ENCODE results near the gene LLCFC1.

Gene LLCFC1

GRCh38 chr7:142939226-142939910 lies at the start of gene LLCFC1:
LLCFC1 (plus strand) TSS chr7:142939484; CDS start chr7:142939622, 138 bp downstream.
- DNase-seq, result no peak

- DNase-seq, result no peak
Observed at GRCh38 chr7:142889816-142890215, 49.5 kb upstream of the LLCFC1 start.

- DNase-seq, result no peak
Observed at GRCh38 chr7:142890874-142891485, 48.3 kb upstream of the LLCFC1 start.

GRCh38 chr7:142891490-142892082 lies 47.7 kb upstream of the LLCFC1 start:
- no peak for DNase-seq

- no peak for DNase-seq
Observed at GRCh38 chr7:142892951-142893350, 46.3 kb upstream of the LLCFC1 start.

GRCh38 chr7:142894112-142894984 lies 44.9 kb upstream of the LLCFC1 start:
- DNase-seq, result no peak

- no peak for DNase-seq
Observed at GRCh38 chr7:142894985-142895593, 44.2 kb upstream of the LLCFC1 start.

- no peak for DNase-seq
Observed at GRCh38 chr7:142896151-142896550, 43.1 kb upstream of the LLCFC1 start.

GRCh38 chr7:142896741-142897379 lies 42.4 kb upstream of the LLCFC1 start:
- DNase-seq, result no peak

GRCh38 chr7:142897691-142898090 lies 41.6 kb upstream of the LLCFC1 start:
- no peak for DNase-seq

- no peak for DNase-seq
Observed at GRCh38 chr7:142898377-142899170, 40.7 kb upstream of the LLCFC1 start.

GRCh38 chr7:142899661-142900060 lies 39.6 kb upstream of the LLCFC1 start:
- no peak for DNase-seq

GRCh38 chr7:142901426-142902259 lies 37.6 kb upstream of the LLCFC1 start:
- no peak for DNase-seq

GRCh38 chr7:142904128-142904527 lies 35.2 kb upstream of the LLCFC1 start:
- no peak for DNase-seq

GRCh38 chr7:142905759-142906158 lies 33.5 kb upstream of the LLCFC1 start:
- no peak for DNase-seq

GRCh38 chr7:142906643-142907042 lies 32.6 kb upstream of the LLCFC1 start:
- no peak for DNase-seq

- no peak for DNase-seq
Observed at GRCh38 chr7:142908290-142908689, 31.0 kb upstream of the LLCFC1 start.

- DNase-seq, result peak; percentile 36
Observed at GRCh38 chr7:142908921-142909890, 30.1 kb upstream of the LLCFC1 start.

GRCh38 chr7:142910031-142910433 lies 29.3 kb upstream of the LLCFC1 start:
- no peak for DNase-seq

Data from MV-4-11 (cell line).